HK-2 (cell line): ENCODE measurements around the gene SLC26A3.

Source experiments
- DNase-seq: peaks from one replicate; pipeline ENCODE4 v3.0.0-alpha.2; 2018; ENCODE audit not compliant: unreplicated experiment

The SLC26A3 gene

DNA sequence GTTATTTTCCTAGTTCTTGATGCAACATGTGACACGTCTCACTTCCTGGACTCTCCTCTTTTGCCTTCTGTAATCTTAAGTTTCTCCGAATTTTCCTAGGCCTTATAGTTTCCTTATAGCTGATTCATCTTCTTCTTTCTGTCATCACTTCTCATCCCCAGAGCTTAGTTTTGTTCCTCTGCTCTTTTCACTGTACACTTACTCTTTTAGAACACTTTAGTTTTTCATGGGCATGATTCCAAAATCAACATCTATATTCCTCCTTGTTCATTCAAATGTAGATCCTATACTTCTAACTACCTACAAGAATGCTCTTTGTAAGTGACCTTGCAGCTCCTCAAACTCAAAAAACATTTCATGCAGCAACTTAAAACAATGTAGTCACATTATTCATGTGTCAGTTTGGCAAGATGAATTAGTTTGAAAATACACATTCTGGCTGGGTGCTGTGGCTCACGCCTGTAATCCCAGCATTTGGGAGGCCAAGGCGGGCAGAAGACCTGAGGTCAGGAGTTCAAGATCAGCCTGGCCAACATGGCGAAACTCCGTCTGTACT is 13.1 kb upstream of the SLC26A3 start:
- no peak for DNase-seq

DNA sequence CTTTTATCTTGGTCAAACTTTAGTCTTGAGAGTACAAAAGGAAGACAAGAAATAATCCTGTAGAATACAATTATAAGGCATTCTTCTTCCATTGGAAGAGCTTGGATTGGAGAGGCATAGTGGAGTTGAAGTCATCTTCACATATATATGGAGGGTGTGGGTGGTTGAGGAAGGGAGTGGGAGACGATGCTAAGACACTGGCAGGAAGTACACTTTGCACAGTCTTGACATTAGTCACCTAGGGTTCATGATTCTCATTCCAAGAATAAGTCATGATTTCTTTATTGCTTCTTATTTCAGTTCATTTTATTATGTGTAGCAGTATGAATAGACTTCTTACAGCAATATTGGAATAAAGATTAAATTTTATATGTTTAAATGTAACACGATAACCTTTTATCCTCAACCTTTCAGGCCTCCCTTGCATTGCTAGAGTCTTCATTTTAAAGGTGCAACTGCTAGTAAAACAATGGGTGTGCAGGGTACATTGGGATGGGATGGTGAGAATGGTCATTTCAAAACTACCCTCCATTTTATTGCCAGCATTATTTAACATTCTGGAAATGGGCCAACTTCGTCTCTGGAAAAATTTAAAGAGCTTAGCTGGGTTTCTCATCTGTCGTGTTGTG is 12.3 kb upstream of the SLC26A3 start:
- no peak for DNase-seq

DNA sequence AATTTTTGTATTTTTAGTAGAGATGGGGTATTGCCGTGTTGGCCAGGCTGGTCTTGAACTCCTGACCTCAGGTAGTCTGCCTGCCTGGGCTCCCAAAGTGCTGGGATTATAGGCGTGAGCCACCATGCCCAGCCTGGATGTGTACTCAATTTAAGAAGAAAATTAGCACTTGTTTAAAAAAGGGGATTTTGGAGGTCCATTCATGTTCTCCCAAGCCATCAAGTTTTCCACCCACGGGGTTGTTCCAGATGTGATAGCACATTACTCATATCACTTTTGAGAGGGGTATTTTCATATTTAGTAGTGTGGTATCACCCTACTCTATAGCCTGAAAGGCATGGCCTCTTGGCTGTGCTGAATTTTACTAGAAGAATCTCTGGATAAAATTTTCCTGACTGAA is 10.5 kb upstream of the SLC26A3 start:
- DNase-seq, result no peak

DNA sequence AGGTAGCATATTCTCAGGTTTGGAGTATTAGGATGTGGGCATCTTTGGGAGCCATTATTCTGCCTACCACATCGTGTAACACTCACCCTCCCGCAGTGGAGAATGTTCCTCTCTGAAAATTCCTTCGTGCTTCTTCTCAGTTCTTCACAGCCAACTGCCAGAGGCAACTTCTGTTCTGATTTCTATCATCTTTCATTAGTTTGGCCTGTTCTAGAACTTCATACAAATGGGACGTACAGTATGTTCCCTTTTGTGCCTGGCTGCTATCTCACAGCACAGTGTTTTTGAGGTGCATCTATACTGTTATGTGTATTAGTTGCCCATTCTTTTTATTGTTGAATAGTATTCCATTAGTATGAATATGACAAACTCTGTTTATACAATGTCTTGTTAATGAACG is 8.9 kb upstream of the SLC26A3 start:
- DNase-seq, result no peak

DNA sequence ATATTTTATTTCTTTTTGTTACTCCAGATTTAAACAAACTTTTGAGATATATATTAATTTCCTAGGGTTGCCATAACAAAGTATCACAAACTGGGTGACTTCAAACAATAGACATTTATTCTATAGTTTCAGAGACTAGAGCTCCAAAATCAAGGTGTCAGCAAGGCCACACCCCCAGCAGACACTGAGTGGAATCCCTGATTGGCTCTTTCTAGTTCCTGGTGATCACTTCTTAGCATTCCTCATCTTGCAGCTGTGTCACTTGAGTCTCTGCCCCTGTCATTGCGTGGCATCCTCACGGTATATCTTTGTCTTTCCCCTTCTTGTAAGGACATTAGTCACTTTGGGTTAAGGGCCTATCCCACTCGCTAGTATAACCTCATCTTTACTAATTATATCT is 7.6 kb upstream of the SLC26A3 start:
- no peak for DNase-seq

DNA sequence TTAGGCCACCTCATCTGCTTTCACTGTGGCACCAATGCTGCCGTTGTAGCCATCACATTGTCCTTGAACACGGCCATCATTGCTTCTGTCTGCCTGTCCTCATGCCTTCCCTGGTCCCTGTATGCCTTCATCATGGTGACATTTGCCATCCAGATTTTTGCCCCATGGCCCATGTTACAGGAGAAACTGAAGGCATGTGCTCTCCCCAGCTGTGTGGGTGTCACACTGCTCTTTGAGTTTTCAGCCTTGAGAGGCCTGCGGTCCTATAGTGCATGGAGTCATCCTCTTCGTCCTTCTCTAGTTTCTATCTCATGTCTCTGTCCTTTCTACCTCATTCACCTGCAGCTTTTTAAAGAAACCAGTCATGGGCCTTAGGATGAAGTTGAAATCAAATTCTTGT is 6.2 kb upstream of the SLC26A3 start:
- no peak for DNase-seq

DNA sequence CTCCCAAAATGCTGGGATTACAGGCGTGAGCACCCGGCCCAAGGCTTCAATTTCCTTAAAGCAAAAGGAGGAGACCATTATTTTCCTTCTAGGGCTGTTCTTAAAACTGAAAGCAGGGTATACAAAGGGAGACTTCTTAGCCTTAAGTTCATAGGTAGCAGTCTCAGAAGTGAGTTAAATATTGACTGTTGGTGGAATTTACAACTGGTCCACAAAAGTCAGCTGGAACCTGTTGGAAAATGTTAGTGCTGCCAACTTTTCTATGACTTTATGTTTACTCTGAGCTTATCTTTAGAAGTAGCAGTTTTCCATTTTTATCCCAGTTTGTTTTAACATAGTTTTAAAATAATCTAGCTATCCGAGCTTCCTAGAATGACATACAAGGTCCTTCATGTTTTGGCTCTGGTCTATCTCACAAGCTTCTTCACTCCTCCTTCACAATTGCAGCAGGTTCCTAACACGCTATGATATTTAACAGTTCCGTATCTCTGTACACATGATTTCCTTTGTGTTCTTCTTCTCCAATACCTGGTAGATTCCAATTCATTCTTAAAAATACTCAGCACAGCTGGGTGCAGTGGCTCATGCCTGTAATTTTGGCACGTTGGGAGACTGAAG is 3.3 kb downstream of the SLC26A3 start:
- DNase-seq, result no peak

DNA sequence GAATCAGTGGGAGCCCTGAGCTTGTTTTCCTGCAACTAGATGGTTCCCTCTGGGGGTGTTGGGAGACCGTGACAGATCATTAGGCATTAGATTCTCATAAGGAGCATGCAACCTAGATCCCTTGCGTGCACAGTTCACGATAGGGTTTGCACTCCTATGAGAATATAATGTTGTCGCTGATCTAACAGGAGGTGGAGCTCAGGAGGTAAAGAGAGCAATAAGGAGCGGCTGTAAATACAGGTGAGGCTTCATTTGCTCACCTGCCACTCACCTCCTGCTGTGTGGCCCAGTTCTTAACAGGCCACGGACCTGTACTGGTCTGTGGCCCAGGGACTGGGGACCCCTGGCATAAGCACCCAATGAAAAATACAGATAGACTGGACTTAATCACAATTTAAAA is 10.7 kb downstream of the SLC26A3 start:
- DNase-seq, result no peak

DNA sequence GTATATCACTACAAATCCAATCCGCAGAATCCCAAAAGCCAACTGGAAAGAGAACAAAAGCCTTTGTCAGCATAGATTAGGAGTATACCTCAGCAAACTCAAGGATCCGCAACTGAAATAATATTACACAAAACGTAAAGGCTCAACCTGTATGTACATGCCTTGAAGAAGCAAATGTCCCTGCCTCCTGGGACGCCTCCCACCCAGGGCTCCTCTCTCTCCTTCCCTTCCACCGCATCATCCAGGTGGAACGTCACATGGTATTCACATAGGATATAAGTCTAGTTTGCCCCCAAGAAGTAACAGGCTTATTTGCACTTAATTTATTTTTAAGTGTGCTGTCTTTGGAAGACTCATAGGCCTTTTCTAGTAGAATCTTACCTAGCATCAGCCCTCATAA is 13.4 kb downstream of the SLC26A3 start:
- no peak for DNase-seq

DNA sequence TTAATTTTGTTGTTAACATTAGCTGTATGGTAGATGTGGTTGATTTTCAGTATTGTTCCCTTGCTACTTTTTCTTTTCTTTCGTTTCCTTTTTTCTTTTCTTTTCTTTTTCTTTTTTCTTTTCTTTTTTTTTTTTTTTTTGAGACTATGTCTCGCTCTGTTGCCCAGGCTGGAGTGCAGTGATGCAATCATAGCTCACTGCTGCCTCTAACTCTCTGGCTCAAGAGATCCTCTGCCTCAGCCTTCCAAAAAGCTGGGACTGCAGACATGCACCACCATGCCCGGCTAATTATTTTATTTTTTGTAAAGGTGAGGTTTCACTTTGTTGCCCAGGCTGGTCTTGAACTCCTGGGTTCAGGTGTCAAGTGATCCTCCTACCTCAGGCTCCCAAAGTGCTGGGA is 14.4 kb downstream of the SLC26A3 start:
- no peak for DNase-seq

DNA sequence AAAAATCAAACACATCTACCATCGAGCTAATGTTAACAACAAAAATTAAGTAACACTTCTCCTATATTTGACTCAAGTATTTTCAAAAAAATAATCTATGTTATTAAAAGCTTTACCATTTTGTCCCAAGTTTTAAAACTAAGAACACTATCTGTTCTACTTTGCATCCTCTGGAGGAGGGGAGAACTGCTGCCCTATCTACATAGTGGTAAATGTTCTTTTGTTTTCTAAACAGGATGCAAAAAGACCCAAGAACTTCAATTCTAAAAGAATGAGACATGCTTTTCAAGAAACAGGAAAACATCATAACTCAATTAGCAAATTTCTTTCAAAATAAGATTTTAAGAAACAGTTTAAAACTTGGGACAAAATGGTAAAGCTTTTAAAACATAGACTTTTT is 14.8 kb downstream of the SLC26A3 start:
- DNase-seq, result no peak

DNA sequence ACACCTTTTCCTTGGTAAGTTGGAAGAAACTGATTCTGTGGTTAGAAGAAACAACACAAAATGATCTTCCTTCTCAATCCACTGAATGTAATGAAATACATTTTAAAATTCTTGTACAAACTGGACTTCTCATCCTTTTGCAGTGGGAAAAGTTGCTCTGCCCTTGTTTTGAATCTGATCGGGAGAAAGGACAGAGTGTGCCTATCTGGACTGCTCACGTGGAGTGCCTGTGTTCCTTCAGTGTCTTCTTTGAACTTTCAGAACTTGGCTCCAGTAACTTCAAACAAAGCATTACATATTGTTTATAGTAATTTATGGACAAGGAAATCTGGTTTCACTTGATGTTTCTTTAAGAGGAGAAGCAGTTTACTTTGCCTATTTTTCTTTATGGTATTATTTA is 17.1 kb downstream of the SLC26A3 start:
- DNase-seq, result no peak

DNA sequence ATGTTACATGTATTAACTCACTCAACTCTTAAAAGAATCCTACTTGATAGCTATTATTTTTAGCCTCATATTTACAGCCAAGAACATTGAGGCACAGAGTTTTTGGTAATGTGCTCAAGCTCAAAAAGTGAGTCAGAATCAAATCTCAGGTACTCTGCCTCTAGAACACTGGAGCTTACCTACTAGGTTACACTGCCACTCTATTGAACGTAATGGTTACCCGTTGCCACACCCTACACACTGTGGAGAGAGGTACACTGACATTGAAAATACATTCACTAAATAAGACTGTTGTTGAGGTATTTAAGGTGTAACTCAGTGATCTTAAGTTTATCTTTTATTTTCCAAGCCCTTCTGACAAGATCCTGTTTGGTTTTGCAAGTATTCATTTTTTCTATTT is 17.9 kb downstream of the SLC26A3 start:
- no peak for DNase-seq

DNA sequence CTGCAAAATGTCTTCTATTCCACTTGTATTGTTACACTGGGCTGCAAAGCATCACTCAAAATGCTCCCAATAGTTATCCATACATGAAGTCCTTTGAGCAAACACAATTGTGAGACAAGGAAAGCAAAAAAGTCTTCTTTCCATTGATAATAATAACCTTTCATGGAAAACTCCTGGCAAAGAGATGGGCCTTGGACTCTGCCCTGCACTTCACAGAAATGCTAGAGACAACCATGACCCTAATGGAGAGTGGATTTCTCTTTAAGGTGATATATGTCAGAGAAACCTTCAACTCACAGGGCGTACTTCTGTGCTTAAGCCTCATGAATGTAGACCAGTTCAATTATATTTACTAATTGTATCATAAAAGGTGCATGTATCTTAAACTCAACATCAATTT is 19.4 kb downstream of the SLC26A3 start:
- no peak for DNase-seq

DNA sequence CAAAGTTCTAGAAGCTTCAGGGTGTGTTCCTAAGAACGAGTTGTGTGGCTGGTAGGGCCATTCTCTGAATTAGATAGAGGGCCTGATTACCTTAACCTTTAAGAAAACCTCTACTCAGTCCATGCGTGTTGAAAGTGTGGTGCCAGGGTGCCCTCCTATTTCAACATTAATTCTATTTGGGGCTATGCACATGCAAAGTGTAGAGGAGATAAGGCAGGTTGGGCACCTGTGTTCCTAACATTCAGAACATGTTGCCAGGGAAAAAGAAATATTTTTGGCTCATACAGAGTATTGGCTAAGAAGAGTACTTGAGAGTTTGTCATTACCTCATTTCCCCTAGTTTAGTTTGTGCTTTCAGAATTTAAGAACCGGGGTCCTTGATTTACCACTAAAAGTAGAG is 20.6 kb downstream of the SLC26A3 start:
- DNase-seq, result no peak

DNA sequence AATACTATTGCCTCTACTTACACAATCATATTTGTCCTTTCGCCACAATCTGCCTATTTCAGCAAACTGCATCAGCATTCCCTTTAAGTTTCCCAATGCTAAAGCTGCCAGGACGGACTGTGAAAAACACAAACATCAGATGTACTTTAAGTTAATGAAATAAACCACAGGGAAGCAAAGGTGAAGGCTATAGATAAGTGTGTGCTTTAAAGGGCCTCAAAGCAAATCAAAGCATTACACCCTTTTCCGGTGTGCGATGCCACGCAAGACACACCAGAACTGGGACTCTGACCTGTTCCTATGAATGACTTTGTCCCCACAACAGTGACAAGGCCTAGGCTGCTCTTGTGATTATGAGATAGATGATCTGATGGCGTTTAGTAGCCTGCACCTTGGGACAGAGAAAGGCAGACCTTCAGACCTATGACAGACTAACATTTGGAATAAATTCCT is 23.4 kb downstream of the SLC26A3 start:
- no peak for DNase-seq

DNA sequence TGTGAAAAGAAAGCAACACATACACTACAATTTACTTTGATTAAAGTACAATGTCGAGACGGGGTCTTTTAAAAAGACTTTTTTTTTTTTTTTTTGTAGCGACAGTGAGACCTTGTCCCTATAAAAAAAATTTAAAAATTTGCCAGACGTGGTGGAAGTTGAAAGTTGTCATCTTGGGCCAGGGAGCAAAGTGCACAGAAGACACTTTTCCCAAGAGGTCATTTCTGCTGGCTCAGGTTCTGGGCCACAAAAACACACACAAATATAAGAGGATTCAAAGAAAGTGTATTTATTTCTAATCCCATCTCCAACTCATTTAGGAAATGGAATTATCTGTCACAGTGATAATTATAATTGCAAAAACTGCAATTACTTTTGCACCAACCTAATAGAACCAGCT is 24.7 kb downstream of the SLC26A3 start:
- DNase-seq, result no peak

DNA sequence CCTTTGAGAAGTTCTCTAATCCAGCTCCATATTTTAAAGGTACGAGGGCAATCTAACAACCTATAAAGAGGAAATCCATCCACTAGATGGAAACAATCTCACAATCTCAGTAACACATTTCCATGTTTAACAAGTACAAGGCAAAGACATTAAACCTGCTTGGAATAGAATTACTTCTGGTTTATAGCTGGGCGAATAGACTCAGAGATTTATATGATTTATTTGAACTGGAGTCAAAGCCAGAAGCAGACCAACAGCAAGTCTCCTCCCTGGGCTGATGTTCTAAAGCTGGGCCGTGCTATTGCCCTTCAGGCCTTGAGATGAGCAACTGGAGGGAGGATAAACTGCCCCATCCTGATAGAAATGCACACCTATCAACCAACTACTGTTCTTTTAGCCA is 25.3 kb downstream of the SLC26A3 start:
- no peak for DNase-seq

DNA sequence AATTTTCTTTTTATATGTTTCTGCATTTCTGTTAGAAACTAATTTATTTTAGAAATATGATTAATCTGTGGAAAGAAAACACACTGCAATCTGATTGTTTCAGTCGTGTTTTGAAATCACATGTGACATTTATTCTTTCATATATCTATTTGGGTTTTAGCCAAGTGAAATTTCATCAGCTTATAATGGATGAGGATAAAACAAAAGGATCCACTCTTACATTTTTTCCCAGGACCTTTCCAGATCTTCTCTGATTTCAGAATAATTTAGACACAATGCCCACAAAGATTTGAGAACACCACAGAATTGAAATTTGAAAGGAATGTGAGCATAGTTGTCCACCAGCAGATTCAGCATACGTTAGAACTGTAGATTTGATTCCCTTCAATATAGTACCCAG is 30.0 kb downstream of the SLC26A3 start:
- no peak for DNase-seq

DNA sequence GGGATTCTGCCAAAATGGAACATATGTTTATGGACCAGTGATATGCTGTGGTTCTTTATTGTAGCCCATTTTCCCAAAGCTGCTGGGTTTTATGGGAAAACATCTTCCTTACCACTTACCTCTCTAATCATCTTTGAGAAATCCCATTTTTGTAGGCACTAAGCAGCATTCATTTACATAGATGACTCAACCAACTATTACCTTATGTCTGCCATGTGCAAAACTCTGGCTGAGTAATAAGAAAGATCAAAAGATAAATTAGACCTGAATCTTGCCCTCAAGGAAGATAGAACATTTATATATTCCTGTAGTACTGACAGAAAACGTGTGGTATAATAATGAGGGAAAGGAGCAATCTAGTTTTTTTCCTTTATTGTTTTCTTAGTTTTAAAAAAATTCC is 34.8 kb downstream of the SLC26A3 start:
- no peak for DNase-seq

DNA sequence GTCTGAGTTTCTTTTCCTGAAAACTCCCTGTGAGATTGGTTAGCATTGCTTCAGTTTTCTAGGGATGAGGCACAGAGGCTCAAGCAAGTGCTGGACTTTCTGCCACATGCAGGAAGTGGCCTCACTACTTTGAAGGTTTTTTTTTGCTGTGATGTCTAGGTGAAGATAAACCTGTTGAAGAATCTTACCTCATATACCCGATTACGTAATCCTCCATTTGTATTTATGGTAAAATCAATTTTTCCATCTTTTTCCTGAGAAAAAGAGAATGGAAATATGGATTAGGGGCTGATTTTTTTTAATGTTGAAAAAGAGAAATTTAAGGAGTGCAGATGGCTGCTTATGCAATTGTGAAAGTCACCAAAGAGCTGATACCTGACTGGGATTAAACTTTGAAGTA is 35.6 kb downstream of the SLC26A3 start:
- DNase-seq, result no peak

DNA sequence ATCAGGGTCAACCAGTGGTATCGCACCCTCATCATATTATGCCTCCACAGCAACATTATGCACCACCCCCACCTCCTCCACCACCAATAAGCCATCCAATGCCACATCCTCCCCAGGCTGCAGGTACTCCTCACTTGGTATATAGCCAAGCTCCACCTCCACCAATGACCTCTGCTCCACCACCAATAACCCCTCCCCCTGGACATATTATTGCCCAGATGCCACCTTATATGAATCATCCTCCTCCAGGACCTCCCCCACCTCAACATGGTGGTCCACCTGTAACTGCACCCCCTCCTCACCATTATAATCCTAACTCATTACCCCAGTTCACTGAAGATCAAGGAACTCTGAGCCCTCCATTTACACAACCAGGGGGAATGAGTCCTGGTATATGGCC is 44.4 kb downstream of the SLC26A3 start:
- no peak for DNase-seq

DNA sequence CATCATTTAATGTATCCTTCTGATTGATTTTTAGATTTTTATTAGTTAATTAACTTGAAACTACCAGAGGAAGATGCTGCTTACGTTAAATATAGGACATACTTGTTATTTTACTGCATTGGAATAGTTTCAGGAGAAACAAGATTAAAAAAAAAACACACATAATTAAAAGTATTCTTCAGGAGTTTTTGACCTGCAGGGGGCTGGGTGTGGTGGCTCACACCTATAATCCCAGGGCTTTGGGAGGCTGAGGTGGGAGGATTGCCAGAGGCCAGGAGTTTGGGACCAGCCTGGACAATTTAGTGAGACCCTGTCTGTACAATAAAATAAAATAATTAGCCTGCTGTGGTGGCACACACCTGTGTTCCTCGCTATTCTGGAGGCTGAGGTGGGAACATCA is 48.4 kb downstream of the SLC26A3 start:
- DNase-seq, result no peak

DNA sequence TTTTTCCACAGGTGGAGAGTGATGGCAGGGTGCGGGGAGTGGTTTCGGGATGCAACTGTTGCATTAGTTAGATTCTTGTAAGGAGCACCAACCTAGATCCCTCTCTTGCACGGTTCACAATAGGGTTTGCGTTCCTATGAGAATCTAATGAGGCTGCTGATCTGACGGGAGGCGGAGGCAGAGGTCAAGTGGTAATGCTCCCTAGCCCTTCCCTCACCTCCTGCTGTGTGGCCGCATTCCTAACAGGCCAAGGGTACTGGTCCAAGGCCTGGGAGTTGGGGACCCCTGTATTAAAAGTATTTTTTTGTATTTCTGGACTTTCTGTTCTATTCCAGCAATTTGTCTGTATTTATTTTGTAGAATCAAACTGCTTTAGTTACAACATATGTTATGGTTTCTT is 51.9 kb downstream of the SLC26A3 start:
- DNase-seq, result no peak
